ENCODE measurements around the gene HNRNPK. TPM values are rescaled to one million over a fixed set of nuclear protein-coding genes. Genes with fewer than 3 reads are reported as not detected.
A peak's percentile ranks its signal among the peaks of the same experiment; 100 is the strongest.

The HNRNPK gene
- total and polyA plus RNA-seq, 2 of the 13 experiments (the other 11 are each of a cell fraction or from before 2014, with no cell fraction given), result 321 to 712 TPM

GRCh38 chr9:83979812-83980394 lies at the start of gene HNRNPK (continued):
- TF ChIP-seq FOXA3 (CRISPR knock-in tag; IDR thresholded peaks at IDR 0.05) (no peak), ONECUT2 (CRISPR knock-in tag; IDR thresholded peaks at IDR 0.05) (no peak), ZNF737 (CRISPR knock-in tag; IDR thresholded peaks at IDR 0.05; ENCODE audit: borderline replicate concordance) (no peak), ZNF44 (CRISPR knock-in tag; IDR thresholded peaks at IDR 0.05) (no peak; the same call in 1 of the 2 replicates), ZBTB21 (CRISPR knock-in tag; IDR thresholded peaks at IDR 0.05) (no peak), ZNF484 (CRISPR knock-in tag; IDR thresholded peaks at IDR 0.05; ENCODE audit: borderline replicate concordance, low read depth) (no peak), SRF (IDR thresholded peaks at IDR 0.05; ENCODE audit: low read depth, low read length) (no peak), FOXP4 (CRISPR knock-in tag; IDR thresholded peaks at IDR 0.05) (peak; percentile 4; the same call in 1 of the 2 replicates), KMT2A (CRISPR knock-in tag; IDR thresholded peaks at IDR 0.05) (no peak; the same call in 1 of the 2 replicates), TMF1 (CRISPR knock-in tag; IDR thresholded peaks at IDR 0.05; ENCODE audit: low read depth) (peak; percentile 42; the same call in 1 of the 2 replicates), ATRX (CRISPR knock-in tag; IDR thresholded peaks at IDR 0.05; ENCODE audit: borderline replicate concordance) (no peak), SMYD3 (CRISPR knock-in tag; IDR thresholded peaks at IDR 0.05) (no peak), HHEX (CRISPR knock-in tag; IDR thresholded peaks at IDR 0.05) (no peak), ZNF34 (CRISPR knock-in tag; IDR thresholded peaks at IDR 0.05; ENCODE audit: borderline replicate concordance) (no peak; the same call in 1 of the 2 replicates), ZFP36 (IDR thresholded peaks at IDR 0.05; ENCODE audit: borderline replicate concordance, low read depth, low read length, partially characterized antibody) (no peak), ZNF629 (CRISPR knock-in tag; conservative IDR thresholded peaks at IDR 0.05) (no peak), ZNF513 (CRISPR knock-in tag; conservative IDR thresholded peaks at IDR 0.05) (no peak), ZFP36L1 (CRISPR knock-in tag; IDR thresholded peaks at IDR 0.05) (no peak)
- TF ChIP-seq, protein P1, sequence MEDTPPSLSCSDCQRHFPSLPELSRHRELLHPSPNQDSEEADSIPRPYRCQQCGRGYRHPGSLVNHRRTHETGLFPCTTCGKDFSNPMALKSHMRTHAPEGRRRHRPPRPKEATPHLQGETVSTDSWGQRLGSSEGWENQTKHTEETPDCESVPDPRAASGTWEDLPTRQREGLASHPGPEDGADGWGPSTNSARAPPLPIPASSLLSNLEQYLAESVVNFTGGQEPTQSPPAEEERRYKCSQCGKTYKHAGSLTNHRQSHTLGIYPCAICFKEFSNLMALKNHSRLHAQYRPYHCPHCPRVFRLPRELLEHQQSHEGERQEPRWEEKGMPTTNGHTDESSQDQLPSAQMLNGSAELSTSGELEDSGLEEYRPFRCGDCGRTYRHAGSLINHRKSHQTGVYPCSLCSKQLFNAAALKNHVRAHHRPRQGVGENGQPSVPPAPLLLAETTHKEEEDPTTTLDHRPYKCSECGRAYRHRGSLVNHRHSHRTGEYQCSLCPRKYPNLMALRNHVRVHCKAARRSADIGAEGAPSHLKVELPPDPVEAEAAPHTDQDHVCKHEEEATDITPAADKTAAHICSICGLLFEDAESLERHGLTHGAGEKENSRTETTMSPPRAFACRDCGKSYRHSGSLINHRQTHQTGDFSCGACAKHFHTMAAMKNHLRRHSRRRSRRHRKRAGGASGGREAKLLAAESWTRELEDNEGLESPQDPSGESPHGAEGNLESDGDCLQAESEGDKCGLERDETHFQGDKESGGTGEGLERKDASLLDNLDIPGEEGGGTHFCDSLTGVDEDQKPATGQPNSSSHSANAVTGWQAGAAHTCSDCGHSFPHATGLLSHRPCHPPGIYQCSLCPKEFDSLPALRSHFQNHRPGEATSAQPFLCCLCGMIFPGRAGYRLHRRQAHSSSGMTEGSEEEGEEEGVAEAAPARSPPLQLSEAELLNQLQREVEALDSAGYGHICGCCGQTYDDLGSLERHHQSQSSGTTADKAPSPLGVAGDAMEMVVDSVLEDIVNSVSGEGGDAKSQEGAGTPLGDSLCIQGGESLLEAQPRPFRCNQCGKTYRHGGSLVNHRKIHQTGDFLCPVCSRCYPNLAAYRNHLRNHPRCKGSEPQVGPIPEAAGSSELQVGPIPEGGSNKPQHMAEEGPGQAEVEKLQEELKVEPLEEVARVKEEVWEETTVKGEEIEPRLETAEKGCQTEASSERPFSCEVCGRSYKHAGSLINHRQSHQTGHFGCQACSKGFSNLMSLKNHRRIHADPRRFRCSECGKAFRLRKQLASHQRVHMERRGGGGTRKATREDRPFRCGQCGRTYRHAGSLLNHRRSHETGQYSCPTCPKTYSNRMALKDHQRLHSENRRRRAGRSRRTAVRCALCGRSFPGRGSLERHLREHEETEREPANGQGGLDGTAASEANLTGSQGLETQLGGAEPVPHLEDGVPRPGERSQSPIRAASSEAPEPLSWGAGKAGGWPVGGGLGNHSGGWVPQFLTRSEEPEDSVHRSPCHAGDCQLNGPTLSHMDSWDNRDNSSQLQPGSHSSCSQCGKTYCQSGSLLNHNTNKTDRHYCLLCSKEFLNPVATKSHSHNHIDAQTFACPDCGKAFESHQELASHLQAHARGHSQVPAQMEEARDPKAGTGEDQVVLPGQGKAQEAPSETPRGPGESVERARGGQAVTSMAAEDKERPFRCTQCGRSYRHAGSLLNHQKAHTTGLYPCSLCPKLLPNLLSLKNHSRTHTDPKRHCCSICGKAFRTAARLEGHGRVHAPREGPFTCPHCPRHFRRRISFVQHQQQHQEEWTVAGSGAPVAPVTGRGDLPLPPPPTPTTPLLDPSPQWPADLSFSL (CRISPR knock-in tag; IDR thresholded peaks at IDR 0.05), result no peak

Measured in HepG2 (cell line).